GM23338 (cell line): ENCODE measurements around the gene SHB. TPM values are rescaled to one million over a fixed set of nuclear protein-coding genes. Genes with fewer than 3 reads are reported as not detected.

Experiments used
- ATAC-seq: fragments of 200-7000 bp; cut with Tn5 transposase; 3 replicates; pipeline ENCODE4 v1.9.1; 2020
- DNase-seq: peaks from one replicate; pipeline ENCODE4 v3.0.0-alpha.2; 2015; ENCODE audit warnings: low spot score
- H2AFZ ChIP-seq: fragments of 200-600 bp; sonication (generic); 2 replicates; pipeline ENCODE4 v1.8.0; 2016; ENCODE audit warnings: antibody characterized with exemption, mild to moderate bottlenecking, moderate library complexity
- H3F3A ChIP-seq: fragments of 200-600 bp; sonication (generic); replicated peaks from 2 replicates; pipeline ENCODE4 v1.8.0; 2017; ENCODE audit warnings: antibody characterized with exemption, mixed run types, low read depth
- H3K27ac ChIP-seq: fragments of 200-600 bp; sonication (generic); 2 replicates; pipeline ENCODE4 v1.6.1; 2016; ENCODE audit warnings: low read depth
- H3K27me3 ChIP-seq: fragments of 200-600 bp; sonication (generic); 2 replicates; pipeline ENCODE4 v1.8.0; 2016; ENCODE audit warnings: mild to moderate bottlenecking, mixed run types, moderate library complexity; ENCODE audit not compliant: insufficient read depth
- H3K36me3 ChIP-seq: fragments of 200-600 bp; sonication (generic); 2 replicates; pipeline ENCODE4 v1.8.0; 2016; ENCODE audit warnings: mild to moderate bottlenecking; ENCODE audit not compliant: insufficient read depth
- H3K4me1 ChIP-seq: fragments of 200-600 bp; sonication (generic); 2 replicates; pipeline ENCODE4 v1.8.0; 2016; ENCODE audit warnings: mild to moderate bottlenecking, moderate library complexity; ENCODE audit not compliant: insufficient read depth
- H3K4me2 ChIP-seq: fragments of 200-600 bp; sonication (generic); 2 replicates; pipeline ENCODE4 v1.7.1; 2017; ENCODE audit warnings: mixed run types
- H3K4me3 ChIP-seq: fragments of 200-600 bp; sonication (generic); 2 replicates; pipeline ENCODE4 v1.6.1; 2016; ENCODE audit warnings: mixed run types
- H3K79me2 ChIP-seq: fragments of 200-600 bp; sonication (generic); replicated peaks from 2 replicates; pipeline ENCODE4 v1.8.0; 2017; ENCODE audit warnings: mild to moderate bottlenecking; ENCODE audit not compliant: insufficient read depth
- H3K9me2 ChIP-seq: fragments of 200-600 bp; sonication (generic); 2 replicates; pipeline ENCODE4 v1.8.0; 2017; ENCODE audit not compliant: insufficient read depth
- H4K20me1 ChIP-seq: fragments of 200-600 bp; sonication (generic); replicated peaks from 2 replicates; pipeline ENCODE4 v1.8.0; 2017; ENCODE audit warnings: mild to moderate bottlenecking; ENCODE audit not compliant: insufficient read depth
- H3K27ac Mint-ChIP-seq: 2 replicates; pipeline ENCODE4 v1.8.0; 2020; ENCODE audit warnings: inconsistent platforms, mild to moderate bottlenecking, moderate library complexity, mixed read lengths
- H3K27me3 Mint-ChIP-seq: 3 replicates; pipeline ENCODE4 v1.8.0; 2022; ENCODE audit warnings: low read depth, mild to moderate bottlenecking, moderate library complexity, mixed read lengths, inconsistent platforms; ENCODE audit not compliant: insufficient read depth, poor library complexity
- H3K36me3 Mint-ChIP-seq: 3 replicates; pipeline ENCODE4 v1.8.0; 2021; ENCODE audit warnings: low read depth, mild to moderate bottlenecking, inconsistent platforms, moderate library complexity, mixed read lengths
- H3K4me1 Mint-ChIP-seq: 3 replicates; pipeline ENCODE4 v1.8.0; 2020; ENCODE audit warnings: mild to moderate bottlenecking, inconsistent platforms, mixed read lengths
- H3K4me3 Mint-ChIP-seq: 3 replicates; pipeline ENCODE4 v1.8.0; 2021; ENCODE audit warnings: moderate library complexity, mild to moderate bottlenecking, inconsistent platforms, mixed read lengths
- H3K9me3 Mint-ChIP-seq: 3 replicates; pipeline ENCODE4 v1.8.0; 2020; ENCODE audit warnings: moderate library complexity, mild to moderate bottlenecking, inconsistent platforms, mixed read lengths
- EZH2 ChIP-seq: fragments of 200-600 bp; sonication (generic); IDR thresholded peaks from one replicate; pipeline ENCODE4 v1.8.0; 2017; ENCODE audit warnings: antibody characterized with exemption, mild to moderate bottlenecking, low read depth; ENCODE audit not compliant: unreplicated experiment
- NANOG ChIP-seq: IDR thresholded peaks from 2 replicates; pipeline ENCODE4 v1.6.1; 2016; ENCODE audit warnings: antibody characterized with exemption, borderline replicate concordance
- POLR2AphosphoS5 ChIP-seq: IDR thresholded peaks from 2 replicates; pipeline ENCODE4 v1.6.1; 2016; ENCODE audit warnings: antibody characterized with exemption, low read depth
- ZNF331 ChIP-seq: fragments of 250-450 bp; sonication (Bioruptor Pico); IDR thresholded peaks from 2 replicates; pipeline ENCODE4 v1.5.0; 2020; ENCODE audit warnings: low read depth, mild to moderate bottlenecking, moderate library complexity
- ZNF462 ChIP-seq: fragments of 250-450 bp; sonication (Bioruptor Pico); IDR thresholded peaks from 2 replicates; pipeline ENCODE4 v1.5.0; 2020; ENCODE audit warnings: mild to moderate bottlenecking, moderate library complexity
- polyA plus RNA-seq: library from polyadenylated mRNA; unstranded; fragments of >200 nt; fragmentation: Nextera tagmentation; extraction: Ambion mirVana; gene quantifications from 2 replicates; pipeline ENCODE4 v1.2.1, GENCODE V29; 2016
- total RNA-seq: library from RNA; depleted of rRNA; stranded (reverse); fragments of >200 nt; shearing (Covaris generic); gene quantifications from 2 replicates; pipeline ENCODE4 v1.2.3, GENCODE V29; 2014

Gene SHB
- total and polyA plus RNA-seq, 2 experiments from 2014 or later: 1.5 to 14.0 TPM

GRCh38 chr9:38083858-38084555, 15.0 kb upstream of the SHB start:
- peaks cover 6% of the 10 kb centered on the region for H3K27me3 Mint-ChIP-seq
- Histone ChIP-seq H3K4me3 (no peak overlapping the region), H3K27me3 (no peaks in the 10 kb centered on the region), H3K27ac (no peak overlapping the region), H4K20me1 (no peaks in the 10 kb centered on the region), H3K36me3 (no peaks in the 10 kb centered on the region), H3K4me2 (no peak overlapping the region), H3F3A (no peaks in the 10 kb centered on the region), H2AFZ (no peak overlapping the region), H3K9me2 (no peaks in the 10 kb centered on the region), H3K79me2 (no peaks in the 10 kb centered on the region), H3K4me1 (no peaks in the 10 kb centered on the region; the same call in 1 of the 2 replicates)
- H3K36me3 Mint-ChIP-seq: no peaks in the 10 kb centered on the region
- H3K4me1 Mint-ChIP-seq: peaks cover 23% of the 10 kb centered on the region
- DNase-seq: no peak
- no peak overlapping the region for H3K4me3 Mint-ChIP-seq
- H3K9me3 Mint-ChIP-seq: no peaks in the 10 kb centered on the region
- no peak overlapping the region for H3K27ac Mint-ChIP-seq
- TF ChIP-seq ZNF331 (CRISPR knock-in tag): no peak
- no peak for TF ChIP-seq ZNF462 (CRISPR knock-in tag)
- no peak for TF ChIP-seq NANOG
- no peak for TF ChIP-seq EZH2
- no peak for TF ChIP-seq POLR2AphosphoS5
- no peak; the same call in 2 of the 3 replicates for ATAC-seq
